H1 (cell line): ENCODE results near the gene MCL1. TPM values are rescaled to one million over a fixed set of nuclear protein-coding genes. Genes with fewer than 3 reads are reported as not detected.

Experiments used
- CTCF ChIA-PET: fragments of 300-600 bp; sonication (Branson Sonifier 250); formaldehyde crosslinking; loops from one replicate; lab custom pipeline; 2021; ENCODE audit not compliant: partially characterized antibody; lab: Charles Lee
- POLR2A ChIA-PET: fragments of 300-600 bp; sonication (Branson Sonifier 250); formaldehyde crosslinking; loops from one replicate; lab custom pipeline; 2021; ENCODE audit warnings: inconsistent platforms; ENCODE audit not compliant: partially characterized antibody; lab: Charles Lee
- DNase-seq, 2 experiments: peaks; one replicate each; pipeline versions ENCODE4 v3.0.0 to v3.0.0-alpha.2; 2010 to 2022; ENCODE audit warnings: low spot score in 2 of 2, low read depth in 1 of 2, mixed read lengths in 1 of 2
- FAIRE-seq: peaks from 2 replicates; lab custom pipeline; 2011; peaks lifted over from hg19 to GRCh38; lab: Jason Lieb, UNC
- H2AFZ ChIP-seq: 2 replicates; pipeline ENCODE4 v1.8.1; 2012; ENCODE audit warnings: low read length, inconsistent platforms
- H2AK5ac ChIP-seq: 2 replicates; pipeline ENCODE4 v1.6.1; 2013; ENCODE audit warnings: low read depth, low read length
- H2BK120ac ChIP-seq: replicated peaks from 2 replicates; pipeline ENCODE3; 2013; ENCODE audit warnings: low read depth, low read length, inconsistent platforms
- H2BK12ac ChIP-seq: 2 replicates; pipeline ENCODE4 v1.6.1; 2013; ENCODE audit warnings: low read depth, low read length
- H2BK15ac ChIP-seq: 2 replicates; pipeline ENCODE4 v1.6.1; 2013; ENCODE audit warnings: low read length
- H2BK20ac ChIP-seq: 2 replicates; pipeline ENCODE4 v1.6.1; 2013; ENCODE audit warnings: low read length
- H2BK5ac ChIP-seq: 2 replicates; pipeline ENCODE4 v1.6.1; 2013; ENCODE audit warnings: low read depth, low read length
- H3K14ac ChIP-seq: 2 replicates; pipeline ENCODE4 v1.6.1; 2013; ENCODE audit warnings: inconsistent platforms; ENCODE audit not compliant: insufficient read length
- H3K18ac ChIP-seq: 2 replicates; pipeline ENCODE4 v1.6.1; 2013; ENCODE audit warnings: low read length; ENCODE audit errors: extremely low read depth
- H3K23ac ChIP-seq: 2 replicates; pipeline ENCODE4 v1.6.1; 2013; ENCODE audit warnings: inconsistent platforms; ENCODE audit not compliant: insufficient read length
- H3K23me2 ChIP-seq: 2 replicates; pipeline ENCODE4 v1.6.1; 2013; ENCODE audit warnings: low read depth, low read length
- H3K27ac ChIP-seq: 2 replicates; pipeline ENCODE4 v1.6.1; 2011; ENCODE audit warnings: low read depth, low read length, inconsistent platforms
- H3K27me3 ChIP-seq, 4 experiments: replicated peaks in 1 of 4; 1 replicate in 1 of 4; 2 replicates in 3 of 4; pipeline versions ENCODE4 v1.6.1 to v1.8.1; 2011 to 2013; ENCODE audit warnings: low read length in 3 of 4, mild to moderate bottlenecking in 3 of 4, inconsistent platforms in 2 of 4, mixed read lengths in 2 of 4, moderate library complexity in 1 of 4; ENCODE audit not compliant: control insufficient read depth in 3 of 4, insufficient read depth in 3 of 4; ENCODE audit errors: extremely low read depth in 1 of 4
- H3K36me3 ChIP-seq, 4 experiments: 2 replicates each; pipeline versions ENCODE4 v1.6.1 to v1.8.1; 2011 to 2013; ENCODE audit warnings: mild to moderate bottlenecking in 4 of 4, low read length in 3 of 4, moderate library complexity in 2 of 4, control low read depth in 1 of 4, inconsistent platforms in 1 of 4; ENCODE audit not compliant: insufficient read depth in 4 of 4, control insufficient read depth in 2 of 4
- H3K4ac ChIP-seq: replicated peaks from 2 replicates; pipeline ENCODE3; 2013; ENCODE audit warnings: low read length, low read depth, mixed read lengths, inconsistent platforms; ENCODE audit not compliant: insufficient read length
- H3K4me1 ChIP-seq, 4 experiments: replicated peaks in 1 of 4; 1 replicate in 1 of 4; 2 replicates in 3 of 4; pipeline versions ENCODE4 v1.6.1 to v1.8.1; 2011 to 2013; ENCODE audit warnings: low read length in 3 of 4, inconsistent platforms in 2 of 4, mixed read lengths in 1 of 4; ENCODE audit not compliant: insufficient read depth in 4 of 4, control insufficient read depth in 3 of 4
- H3K4me2 ChIP-seq, 2 experiments: 2 replicates each; pipeline versions ENCODE4 v1.6.1 to v1.8.1; 2011 to 2013; ENCODE audit warnings: low read depth in 2 of 2, low read length in 2 of 2, control low read depth in 1 of 2, inconsistent platforms in 1 of 2, mild to moderate bottlenecking in 1 of 2; ENCODE audit not compliant: insufficient read depth in 1 of 2
- H3K4me3 ChIP-seq, 4 experiments: fragments of 200-600, 300-600 bp in 1 of 4; sonication (generic), shearing (Covaris generic), sonication (Bioruptor Twin) in 1 of 4; 2 replicates each; pipeline versions ENCODE4 v1.5.1 to v1.8.1; 2011 to 2016; ENCODE audit warnings: low read length in 4 of 4, low read depth in 3 of 4, control low read depth in 2 of 4, inconsistent platforms in 2 of 4, mild to moderate bottlenecking in 2 of 4, mixed read lengths in 1 of 4, moderate library complexity in 1 of 4; ENCODE audit not compliant: insufficient read depth in 2 of 4; ENCODE audit errors: extremely low read depth in 1 of 4
- H3K56ac ChIP-seq: replicated peaks from 2 replicates; pipeline ENCODE3; 2013; ENCODE audit warnings: low read depth, mild to moderate bottlenecking, mixed read lengths, low read length, inconsistent platforms; ENCODE audit not compliant: insufficient read length
- H3K79me1 ChIP-seq: 2 replicates; pipeline ENCODE4 v1.6.1; 2013; ENCODE audit warnings: low read depth, low read length, control low read depth
- H3K79me2 ChIP-seq, 2 experiments: 2 replicates each; pipeline versions ENCODE4 v1.6.1 to v1.8.1; 2012 to 2013; ENCODE audit warnings: low read length in 2 of 2, mild to moderate bottlenecking in 2 of 2, inconsistent platforms in 1 of 2; ENCODE audit not compliant: insufficient read depth in 2 of 2, control insufficient read depth in 1 of 2
- H3K9ac ChIP-seq, 4 experiments: replicated peaks in 1 of 4; 1 replicate in 1 of 4; 2 replicates in 3 of 4; pipeline versions ENCODE4 v1.6.1 to v1.8.1; 2011 to 2013; ENCODE audit warnings: low read depth in 3 of 4, low read length in 3 of 4, control low read depth in 2 of 4, mild to moderate bottlenecking in 2 of 4, moderate library complexity in 2 of 4, inconsistent platforms in 1 of 4; ENCODE audit errors: extremely low read depth in 1 of 4
- H3K9me3 ChIP-seq, 2 experiments: 2 replicates each; pipeline versions ENCODE4 v1.6.1 to v1.8.1; 2012 to 2013; ENCODE audit warnings: mild to moderate bottlenecking in 2 of 2, moderate library complexity in 2 of 2, control low read depth in 1 of 2, inconsistent platforms in 1 of 2, low read depth in 1 of 2, low read length in 1 of 2, mixed read lengths in 1 of 2; ENCODE audit not compliant: insufficient read depth in 2 of 2
- H4K20me1 ChIP-seq, 2 experiments: replicated peaks in 1 of 2; 2 replicates each; pipeline versions ENCODE3 to v1.8.1; 2011 to 2013; ENCODE audit warnings: inconsistent platforms in 2 of 2, low read length in 2 of 2, mild to moderate bottlenecking in 1 of 2; ENCODE audit not compliant: insufficient read depth in 2 of 2, control insufficient read depth in 1 of 2
- H4K5ac ChIP-seq: 2 replicates; pipeline ENCODE4 v1.6.1; 2013; ENCODE audit warnings: low read length, low read depth, mixed read lengths, inconsistent platforms; ENCODE audit not compliant: insufficient read length
- H4K8ac ChIP-seq: 2 replicates; pipeline ENCODE4 v1.8.0; 2013; ENCODE audit warnings: mild to moderate bottlenecking, moderate library complexity, low read length, inconsistent platforms; ENCODE audit not compliant: insufficient read depth; ENCODE audit errors: extremely low read depth
- H4K91ac ChIP-seq: replicated peaks from 2 replicates; pipeline ENCODE3; 2013; ENCODE audit warnings: low read length, mixed read lengths, inconsistent platforms; ENCODE audit not compliant: insufficient read length
- ASH2L ChIP-seq: fragments of 200-600, 300-600 bp; sonication (generic); IDR thresholded peaks from one replicate; pipeline ENCODE4 v1.7.1; 2017; ENCODE audit warnings: low read length
- BCL11A ChIP-seq, 2 experiments: IDR thresholded peaks; one replicate each; pipeline ENCODE4 v1.6.1; 2011; ENCODE audit warnings: low read depth in 2 of 2, low read length in 2 of 2, mild to moderate bottlenecking in 2 of 2
- CTCF ChIP-seq, 3 experiments: IDR thresholded peaks; 1 replicate in 2 of 3; 2 replicates in 1 of 3; pipeline versions ENCODE4 v1.5.1 to v1.6.1; 2011; ENCODE audit warnings: low read length in 3 of 3, mild to moderate bottlenecking in 3 of 3, inconsistent platforms in 2 of 3, low read depth in 1 of 3, moderate library complexity in 1 of 3; ENCODE audit not compliant: insufficient read depth in 1 of 3; ENCODE audit errors: control extremely low read depth in 1 of 3
- EP300 ChIP-seq, 2 experiments: IDR thresholded peaks; 1 replicate in 1 of 2; 2 replicates in 1 of 2; pipeline ENCODE4 v1.6.1; 2011 to 2012; ENCODE audit warnings: low read depth in 2 of 2, low read length in 2 of 2, mild to moderate bottlenecking in 2 of 2, borderline replicate concordance in 1 of 2, inconsistent platforms in 1 of 2, moderate library complexity in 1 of 2
- KDM4A ChIP-seq: IDR thresholded peaks from one replicate; pipeline ENCODE4 v1.7.1; 2012; ENCODE audit warnings: low read depth, mild to moderate bottlenecking, moderate library complexity, low read length, inconsistent platforms; ENCODE audit not compliant: severe bottlenecking
- POLR2A ChIP-seq, 2 experiments: IDR thresholded peaks; 1 replicate in 1 of 2; 2 replicates in 1 of 2; pipeline ENCODE4 v1.6.1; 2011; ENCODE audit warnings: low read depth in 2 of 2, low read length in 2 of 2, mild to moderate bottlenecking in 2 of 2; ENCODE audit errors: control extremely low read depth in 1 of 2
- SIX5 ChIP-seq: IDR thresholded peaks from 2 replicates; pipeline ENCODE4 v1.6.1; 2011; ENCODE audit warnings: mild to moderate bottlenecking, low read depth, low read length
- SP1 ChIP-seq: IDR thresholded peaks from 2 replicates; pipeline ENCODE4 v1.6.1; 2011; ENCODE audit warnings: low read depth, low read length
- TAF1 ChIP-seq: IDR thresholded peaks from 2 replicates; pipeline ENCODE4 v1.6.1; 2011; ENCODE audit warnings: mild to moderate bottlenecking, low read depth, low read length
- YY1 ChIP-seq: IDR thresholded peaks from 2 replicates; pipeline ENCODE4 v1.6.1; 2011; ENCODE audit warnings: low read depth, mild to moderate bottlenecking, low read length
- WGBS, 2 experiments: shearing (Covaris generic) in 1 of 2; methylation state at CpG; one replicate each; pipeline versions ENCODE4 v1.1.6 to v1.1.7; 2013 to 2015; ENCODE audit warnings: low lambda C conversion rate in 2 of 2, mixed read lengths in 2 of 2, inconsistent platforms in 1 of 2, low coverage in 1 of 2, missing lambda C conversion rate in 1 of 2; ENCODE audit not compliant: insufficient replicate concordance in 2 of 2, insufficient coverage in 1 of 2, insufficient read length in 1 of 2; ENCODE audit errors: extremely low coverage in 1 of 2, missing lambda C conversion rate in 1 of 2; 5-methylcytosine and 5-hydroxymethylcytosine counted together
- polyA plus RNA-seq, 7 experiments: library from polyadenylated mRNA; depleted of rRNA in 3 of 7; stranded (reverse) in 5 of 7; unstranded in 2 of 7; fragments of >200 nt in 5 of 7; fragments of 200-250 nt in 2 of 7; gene quantifications; 1 replicate in 5 of 7; 2 replicates in 1 of 7; 4 replicates in 1 of 7; pipeline versions ENCODE4 v1.2.1 to v1.2.3, GENCODE V29; 2011 to 2013; ENCODE audit warnings: missing spikeins in 2 of 7, mixed read lengths in 2 of 7
- total RNA-seq: library from RNA; stranded (reverse); fragmentation: NEBNext Ultra II Directional; extraction: Animal tissue kit (Norgen Biotek cat#: 25700); gene quantifications from 2 replicates; pipeline ENCODE4 v1.2.1, GENCODE V29; 2021

The MCL1 gene
- total and polyA plus RNA-seq, 2 of the 8 experiments (the other 6 are each of a cell fraction or from before 2014, with no cell fraction given): 61.1 to 218 TPM

- H4K91ac ChIP-seq: no peak overlapping the region
- no peak overlapping the region for H4K5ac ChIP-seq
- no peak overlapping the region for H3K4ac ChIP-seq
- no peaks in the 10 kb centered on the region for H3K79me2 ChIP-seq
- H4K20me1 ChIP-seq: no peaks in the 10 kb centered on the region
- no peak overlapping the region for H2BK5ac ChIP-seq
- no peak overlapping the region for H4K8ac ChIP-seq
- H2BK12ac ChIP-seq: no peak overlapping the region
- no peak overlapping the region for H3K14ac ChIP-seq
- no peaks in the 10 kb centered on the region for H3K23me2 ChIP-seq
- H3K9me3 ChIP-seq: no peaks in the 10 kb centered on the region
- DNase-seq (no peak), FAIRE-seq (no peak)
- H2BK20ac ChIP-seq: no peak overlapping the region
- no peak overlapping the region for H2BK15ac ChIP-seq
- WGBS, 2 experiments: 90% methylated on average over 12 of the region's 12 CpGs; no CpG with 5 or more reads in 1 of the 2 experiments
- no peaks in the 10 kb centered on the region for H3K79me1 ChIP-seq
- ChIA-PET POLR2A (interaction anchor here (0.6 to 43.5 kb wide), 9 partner anchors 7 to 438 kb away, joined by 3 to 1380 read pairs (median 4); partner anchors contain the start of genes ADAMTSL4, ENSA and MCL1), CTCF (interaction anchor here (0.6 to 17.6 kb wide), 3 partner anchors 8 to 81 kb away, joined by 3 to 210 read pairs (median 5); no protein-coding TSS in a partner anchor)
- no peaks in the 10 kb centered on the region for H3K27me3 ChIP-seq
- no peak overlapping the region for H3K27ac ChIP-seq
- H3K23ac ChIP-seq: no peak overlapping the region
- H3K9ac ChIP-seq: no peak overlapping the region
- H3K36me3 ChIP-seq: peaks cover 5 to 41% (median 14%) of the 10 kb centered on the region in 4 experiments
- no peak overlapping the region for H3K18ac ChIP-seq
- H2BK120ac ChIP-seq: no peak overlapping the region
- H2AK5ac ChIP-seq: no peak overlapping the region
- peaks cover 0 to 8% (median 2%) of the 10 kb centered on the region in 4 experiments; a peak in 3 of 7 replicates for H3K4me1 ChIP-seq
- H3K4me2 ChIP-seq: no peak overlapping the region
- H2AFZ ChIP-seq: no peak overlapping the region
- H3K56ac ChIP-seq: no peak overlapping the region
- no peak overlapping the region for H3K4me3 ChIP-seq
- TF ChIP-seq ASH2L: no peak
- no peak for TF ChIP-seq YY1
- TF ChIP-seq EP300 (IDR thresholded peaks at IDR 0.05; ENCODE audit: borderline replicate concordance in 1 of 2, low read depth in 2 of 2, low read length in 2 of 2): no peak
- no peak for TF ChIP-seq TAF1
- TF ChIP-seq CTCF (IDR thresholded peaks at IDR 0.05; ENCODE audit: control extremely low read depth in 1 of 3, insufficient read depth in 1 of 3, low read depth in 1 of 3, low read length in 3 of 3): no peak
- no peak for TF ChIP-seq SP1
- no peak for TF ChIP-seq POLR2A (IDR thresholded peaks at IDR 0.05; ENCODE audit: control extremely low read depth in 1 of 2, low read depth in 2 of 2, low read length in 2 of 2)
- no peak for TF ChIP-seq KDM4A
- TF ChIP-seq BCL11A (IDR thresholded peaks at IDR 0.05; ENCODE audit: low read depth in 2 of 2, low read length in 2 of 2): no peak
- no peak for TF ChIP-seq SIX5
Observed at GRCh38 chr1:150613061-150613920, 33.9 kb upstream of the MCL1 start.
